Measurements from ENCODE around the gene TANGO2.

The TANGO2 gene

GRCh38 chr22:20068640-20069039 is 47.7 kb downstream of the TANGO2 start:
- no peak for DNase-seq (ENCODE audit: extremely low read depth, low read depth)
- TF ChIP-seq CTCF (IDR thresholded peaks at IDR 0.05; ENCODE audit: low read depth, low read length), result no peak

GRCh38 chr22:20069331-20070042 is 48.6 kb downstream of the TANGO2 start:
- no peak for TF ChIP-seq CTCF (IDR thresholded peaks at IDR 0.05; ENCODE audit: low read depth, low read length)
- DNase-seq (ENCODE audit: extremely low read depth, low read depth), result no peak

GRCh38 chr22:20071524-20071972 is 50.6 kb downstream of the TANGO2 start:
- DNase-seq (ENCODE audit: extremely low read depth, low read depth), result no peak
- TF ChIP-seq CTCF (IDR thresholded peaks at IDR 0.05; ENCODE audit: low read depth, low read length), result no peak

GRCh38 chr22:20076627-20077172 is 55.8 kb downstream of the TANGO2 start:
- TF ChIP-seq CTCF (IDR thresholded peaks at IDR 0.05; ENCODE audit: low read depth, low read length), result no peak
- no peak for DNase-seq (ENCODE audit: extremely low read depth, low read depth)

- DNase-seq (ENCODE audit: extremely low read depth, low read depth), result peak; percentile 89
- TF ChIP-seq CTCF (IDR thresholded peaks at IDR 0.05; ENCODE audit: low read depth, low read length), result no peak
These were observed 59.0 kb downstream of the TANGO2 start, which contains the start of gene DGCR8 for GRCh38 chr22:20079745-20080444. Gene DGCR8 (plus strand): TSS chr22:20080241. CDS start chr22:20085964, 5,723 bp downstream.

- TF ChIP-seq CTCF (IDR thresholded peaks at IDR 0.05; ENCODE audit: low read depth, low read length), result no peak
- DNase-seq (ENCODE audit: extremely low read depth, low read depth), result peak; percentile 15
These were observed 59.5 kb downstream of the TANGO2 start for GRCh38 chr22:20080445-20080775.

Measured in AG09319 (cell line).